ENCODE data around the gene HTRA3. TPM values are rescaled to one million over a fixed set of nuclear protein-coding genes. Genes with fewer than 3 reads are reported as not detected.
A peak's percentile ranks its signal among the peaks of the same experiment; 100 is the strongest.

The HTRA3 gene
- total and polyA plus RNA-seq, 2 of the 4 experiments (the other 2 are of a cell fraction) = 1.3 to 9.5 TPM

DNA sequence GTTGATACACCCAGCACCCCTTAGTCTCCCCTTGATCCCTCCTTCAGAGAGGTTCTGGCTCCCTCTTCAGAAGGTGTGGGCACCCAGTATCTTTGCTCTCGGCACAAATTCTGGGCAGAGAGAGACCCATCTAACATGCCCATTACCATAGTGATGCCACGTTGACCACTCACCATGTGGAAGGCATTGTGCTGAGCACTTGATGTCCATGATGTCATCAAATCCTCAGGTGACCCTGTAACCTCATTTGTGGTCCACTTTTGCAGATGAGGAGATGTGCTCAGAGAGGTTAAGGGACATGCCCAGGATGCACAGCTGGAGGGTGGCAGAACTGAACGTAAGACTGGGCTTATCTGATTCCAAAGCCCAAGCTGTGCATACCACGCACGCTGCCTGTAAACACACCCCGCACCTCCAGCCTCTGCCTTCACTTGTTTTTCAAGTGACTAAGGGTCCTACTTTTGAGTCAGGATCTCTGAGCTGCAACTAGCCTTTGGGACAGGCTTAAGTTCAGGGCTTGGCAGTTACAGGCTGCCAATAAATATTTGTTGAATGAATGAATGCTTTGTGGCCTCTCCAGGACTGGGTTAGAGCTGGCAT is 55.2 kb downstream of the HTRA3 start:
- Histone ChIP-seq H3K9ac (ENCODE audit: low read depth, low read length) (no peak overlapping the region), H2AK5ac (ENCODE audit: low read depth, low read length) (peak overlapping the region; percentile 8; the same call in 1 of the 2 replicates), H4K20me1 (ENCODE audit: insufficient read depth, low read length) (no peaks in the 10 kb centered on the region; the same call in 1 of the 2 replicates), H2BK5ac (ENCODE audit: low read depth, low read length, poor library complexity, severe bottlenecking) (no peak overlapping the region), H3K4me3 (ENCODE audit: insufficient read depth, low read depth, low read length) (no peak overlapping the region), H3K79me1 (ENCODE audit: low read depth in 1 of 2, low read length in 2 of 2) (no peaks in the 10 kb centered on the region), H3K9me1 (ENCODE audit: insufficient read depth, low read length) (peaks cover 15% of the 10 kb centered on the region), H3K23ac (ENCODE audit: low read depth, low read length) (no peak overlapping the region), H2BK15ac (ENCODE audit: low read depth, low read length) (no peak overlapping the region; the same call in 2 of the 3 replicates), H4K91ac (ENCODE audit: insufficient read depth, low read depth, low read length) (no peak overlapping the region), H4K5ac (ENCODE audit: low read depth, low read length) (no peak overlapping the region), H3K14ac (replicated peaks; ENCODE audit: low read depth, low read length) (0 out of 2 replicates have a peak overlapping the region, but pooled peaks have one; percentile 35), H2AK9ac (replicated peaks; ENCODE audit: low read depth, low read length, poor library complexity) (no peak overlapping the region), H2BK120ac (ENCODE audit: low read depth, low read length) (no peak overlapping the region), H3K18ac (ENCODE audit: low read depth, low read length) (no peak overlapping the region), H4K8ac (ENCODE audit: low read depth in 2 of 2, low read length in 2 of 2) (no peak overlapping the region), H3K4me2 (ENCODE audit: low read depth, low read length) (no peak overlapping the region), H3K4me1 (ENCODE audit: control insufficient read depth, insufficient read depth, low read length) (no peaks in the 10 kb centered on the region; the same call in 1 of the 2 replicates), H3K36me3 (ENCODE audit: control insufficient read depth, insufficient read depth, low read length) (no peaks in the 10 kb centered on the region), H2BK20ac (ENCODE audit: low read depth, low read length) (0 out of 2 replicates have a peak overlapping the region, but pooled peaks have one; percentile 18), H3K4ac (ENCODE audit: low read depth, low read length) (0 out of 2 replicates have a peak overlapping the region, but pooled peaks have one; percentile 37), H2AFZ (replicated peaks; ENCODE audit: low read length, poor library complexity) (peak overlapping the region; percentile 8), H3K27ac (ENCODE audit: insufficient read depth, low read length) (no peak overlapping the region), H3K27me3 (ENCODE audit: control insufficient read depth, insufficient read depth, low read length) (no peaks in the 10 kb centered on the region), H3K9me3 (ENCODE audit: control insufficient read depth, insufficient read depth, low read length) (peaks cover 5% of the 10 kb centered on the region), H3K56ac (ENCODE audit: extremely low read depth, insufficient read depth, low read length) (no peak overlapping the region)
- POLR2A ChIA-PET (ENCODE audit: unreplicated experiment) = no interaction called here
- no TSS peak for BruUV-seq (replicated peaks)
- in situ Hi-C loops (cut with MboI; ENCODE audit: low sequenced_read_pairs) (no loop called here), intact Hi-C loops (cut with micrococcal nuclease) (no loop called here), dilution Hi-C loops (cut with HindIII; ENCODE audit: low sequenced_read_pairs, unreplicated experiment) (no loop called here)
- ATAC-seq (ENCODE audit: low read depth) (peak; percentile 14; the same call in 1 of the 2 replicates), DNase-seq (peak; percentile 25)
- no peak for TF ChIP-seq RAD21 (IDR thresholded peaks at IDR 0.05; ENCODE audit: low read length)
- CTCF ChIA-PET = no interaction called here
- WGBS, 2 experiments (ENCODE audit: extremely low coverage in 2 of 2, insufficient read length in 1 of 2) = no CpG with 5 or more reads among the region's 6 CpGs

All from IMR-90 (cell line).